Epithelial cell of proximal tubule (primary cell): Measurements from ENCODE around the gene PHC3. TPM values are rescaled to one million over a fixed set of nuclear protein-coding genes. Genes with fewer than 3 reads are reported as not detected.

Experiments used
- DNase-seq: peaks from one replicate; pipeline ENCODE4 v3.0.0-alpha.2; 2011; ENCODE audit warnings: low read depth
- H3K4me3 ChIP-seq: 2 replicates; pipeline ENCODE4 v1.5.1; 2011; ENCODE audit warnings: low read depth, mild to moderate bottlenecking, low read length
- CTCF ChIP-seq: conservative IDR thresholded peaks from 2 replicates; pipeline ENCODE4 v1.5.1; 2012; ENCODE audit warnings: low read depth, mild to moderate bottlenecking, low read length
- total RNA-seq: library from RNA; depleted of rRNA; stranded (reverse); fragments of >200 nt; gene quantifications from 2 replicates; pipeline ENCODE4 v1.2.3, GENCODE V29; 2015

The PHC3 gene
- total RNA-seq, 1 donor from 2014 or later: 13.0 TPM

GRCh38 chr3:170044795-170045244, 136.7 kb downstream of the PHC3 start:
- H3K4me3 ChIP-seq: peak overlapping the region; percentile 1
- DNase-seq: no peak
- no peak for TF ChIP-seq CTCF

- DNase-seq: no peak
- TF ChIP-seq CTCF: no peak
- no peak overlapping the region for H3K4me3 ChIP-seq
Measured at GRCh38 chr3:170044271-170044670, 137.3 kb downstream of the PHC3 start.

GRCh38 chr3:170043506-170043905, 138.0 kb downstream of the PHC3 start:
- no peak for TF ChIP-seq CTCF
- no peak overlapping the region for H3K4me3 ChIP-seq
- DNase-seq: no peak

GRCh38 chr3:170040418-170040817, 141.1 kb downstream of the PHC3 start:
- no peak for TF ChIP-seq CTCF
- H3K4me3 ChIP-seq: peak overlapping the region; percentile 32
- DNase-seq: no peak

GRCh38 chr3:170038434-170039110, 143.0 kb downstream of the PHC3 start:
- no peak for DNase-seq
- peak overlapping the region; percentile 87 for H3K4me3 ChIP-seq
- TF ChIP-seq CTCF: peak; percentile 30

Other genes with a start within 250 kb of the PHC3 start
- 24.7 and 34.8 TPM in 2 replicates for gene SEC62, start 214.9 kb downstream of the PHC3 start, total RNA-seq
- gene GPR160, start 143.7 kb downstream of the PHC3 start, total RNA-seq: 11.0 and 23.9 TPM in 2 replicates
- 48.0 and 48.6 TPM in 2 replicates for gene PRKCI, start 40.7 kb upstream of the PHC3 start, total RNA-seq
- 25.1 and 29.3 TPM in 2 replicates for gene SKIL, start 176.0 kb upstream of the PHC3 start, total RNA-seq
- gene CLDN11, start 237.1 kb upstream of the PHC3 start, total RNA-seq: 33.7 and 61.0 TPM in 2 replicates